ENCODE measurements around the gene RHOU. TPM values are rescaled to one million over a fixed set of nuclear protein-coding genes. Genes with fewer than 3 reads are reported as not detected.

The RHOU gene
- total and polyA plus RNA-seq, 8 donors = 1.2 to 75.5 (median 28.7) TPM

DNA sequence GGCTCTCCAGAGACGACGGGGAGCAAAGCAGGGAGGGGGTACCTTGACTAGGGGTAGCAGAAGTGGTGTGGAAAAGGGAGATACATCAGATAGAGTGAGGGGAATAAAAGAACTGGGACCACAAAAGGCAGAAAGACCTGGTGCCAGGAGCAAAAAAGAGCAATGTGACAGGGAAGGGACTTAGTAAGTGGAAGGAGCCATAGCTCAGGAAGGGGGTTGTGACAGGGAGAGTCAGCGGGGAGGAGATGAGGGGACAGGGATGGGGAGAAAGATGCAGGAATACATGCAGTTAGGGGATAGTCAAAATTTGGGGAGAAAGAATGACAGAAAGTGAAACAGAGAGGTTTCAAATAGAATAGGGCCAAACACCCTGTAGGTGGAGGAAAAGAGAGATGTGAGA lies 20.5 kb downstream of the RHOU start:
- H3K27me3 ChIP-seq = peaks cover 0 to 14% (median 0%) of the 10 kb centered on the region in 3 donors
- 83 to 89% (median 87%) methylated on average over 3 of the region's 3 CpGs for WGBS, 5 donors
- DNase-seq = no peak
- intact Hi-C loops (cut with DNase I; ENCODE audit: low total_unique reads) = no loop called here
- TF ChIP-seq, protein P1, sequence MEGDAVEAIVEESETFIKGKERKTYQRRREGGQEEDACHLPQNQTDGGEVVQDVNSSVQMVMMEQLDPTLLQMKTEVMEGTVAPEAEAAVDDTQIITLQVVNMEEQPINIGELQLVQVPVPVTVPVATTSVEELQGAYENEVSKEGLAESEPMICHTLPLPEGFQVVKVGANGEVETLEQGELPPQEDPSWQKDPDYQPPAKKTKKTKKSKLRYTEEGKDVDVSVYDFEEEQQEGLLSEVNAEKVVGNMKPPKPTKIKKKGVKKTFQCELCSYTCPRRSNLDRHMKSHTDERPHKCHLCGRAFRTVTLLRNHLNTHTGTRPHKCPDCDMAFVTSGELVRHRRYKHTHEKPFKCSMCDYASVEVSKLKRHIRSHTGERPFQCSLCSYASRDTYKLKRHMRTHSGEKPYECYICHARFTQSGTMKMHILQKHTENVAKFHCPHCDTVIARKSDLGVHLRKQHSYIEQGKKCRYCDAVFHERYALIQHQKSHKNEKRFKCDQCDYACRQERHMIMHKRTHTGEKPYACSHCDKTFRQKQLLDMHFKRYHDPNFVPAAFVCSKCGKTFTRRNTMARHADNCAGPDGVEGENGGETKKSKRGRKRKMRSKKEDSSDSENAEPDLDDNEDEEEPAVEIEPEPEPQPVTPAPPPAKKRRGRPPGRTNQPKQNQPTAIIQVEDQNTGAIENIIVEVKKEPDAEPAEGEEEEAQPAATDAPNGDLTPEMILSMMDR (IDR thresholded peaks at IDR 0.05) = no peak
- TF ChIP-seq POLR2A (IDR thresholded peaks at IDR 0.05) (no peak), POLR2AphosphoS5 (IDR thresholded peaks at IDR 0.05) (no peak), EP300 (IDR thresholded peaks at IDR 0.05) (no peak)
- peaks cover 0 to 6% (median 0%) of the 10 kb centered on the region in 4 donors for H3K4me1 ChIP-seq
- no peaks in the 10 kb centered on the region for H3K36me3 ChIP-seq
- H3K4me3 ChIP-seq = no peak overlapping the region
- H3K27ac ChIP-seq = no peak overlapping the region
- no peaks in the 10 kb centered on the region for H3K9me3 ChIP-seq

DNA sequence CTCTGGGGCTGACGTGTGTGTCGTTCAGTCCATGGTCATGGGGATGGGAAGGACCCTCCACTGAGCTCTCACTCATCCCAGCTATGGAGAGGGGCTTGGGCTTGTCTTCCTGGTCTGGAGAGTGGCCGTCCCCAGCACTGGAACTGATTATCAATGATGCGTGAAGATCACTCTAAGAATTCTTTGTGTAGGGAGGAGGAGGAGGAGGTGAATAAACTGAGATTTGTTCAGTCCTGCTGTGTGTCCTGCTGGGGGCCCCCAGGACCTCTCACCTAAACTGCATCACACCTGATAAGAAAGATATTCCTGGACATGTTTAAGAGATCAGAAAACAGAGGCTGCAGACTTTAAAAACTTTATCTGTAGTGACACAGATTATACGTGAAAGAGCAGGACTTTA lies 21.2 kb downstream of the RHOU start:
- H3K9me3 ChIP-seq = no peaks in the 10 kb centered on the region
- WGBS, 5 donors = 79 to 90% (median 86%) methylated on average over 5 of the region's 5 CpGs
- H3K4me1 ChIP-seq = peaks cover 0 to 6% (median 0%) of the 10 kb centered on the region in 4 donors
- intact Hi-C loops (cut with DNase I; ENCODE audit: low total_unique reads) = no loop called here
- no peak for TF ChIP-seq EP300 (IDR thresholded peaks at IDR 0.05)
- TF ChIP-seq POLR2A (IDR thresholded peaks at IDR 0.05) = no peak
- peaks cover 0 to 14% (median 0%) of the 10 kb centered on the region in 3 donors for H3K27me3 ChIP-seq
- H3K36me3 ChIP-seq = no peaks in the 10 kb centered on the region
- no peak for DNase-seq
- no peak overlapping the region for H3K27ac ChIP-seq
- H3K4me3 ChIP-seq = no peak overlapping the region

DNA sequence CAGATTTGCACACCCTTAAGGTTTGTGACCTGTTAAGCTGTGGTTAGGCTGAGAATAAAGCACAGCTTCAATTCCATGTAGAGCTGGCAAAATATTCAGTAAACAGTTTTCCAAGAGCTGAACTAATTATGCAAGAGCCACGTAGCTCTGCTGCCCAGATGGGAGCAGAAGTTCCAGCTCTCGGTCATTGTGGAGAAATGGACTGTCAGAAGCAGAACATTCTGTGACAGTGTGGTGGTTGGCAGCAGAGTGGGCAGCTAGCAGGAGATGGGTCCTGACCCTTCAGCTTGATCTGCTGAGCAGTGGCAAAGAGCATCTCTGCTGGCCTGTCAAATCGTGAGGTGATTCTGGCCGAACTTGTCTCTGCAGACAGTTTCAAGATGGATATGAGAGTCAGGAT lies 23.2 kb downstream of the RHOU start:
- H3K27ac ChIP-seq = no peak overlapping the region
- DNase-seq = no peak
- H3K9me3 ChIP-seq = no peaks in the 10 kb centered on the region
- TF ChIP-seq, protein P1 (IDR thresholded peaks at IDR 0.05) = no peak
- TF ChIP-seq EP300 (IDR thresholded peaks at IDR 0.05) (no peak), POLR2A (IDR thresholded peaks at IDR 0.05) (no peak), POLR2AphosphoS5 (IDR thresholded peaks at IDR 0.05) (no peak)
- H3K27me3 ChIP-seq = peaks cover 0 to 14% (median 0%) of the 10 kb centered on the region in 3 donors
- H3K4me1 ChIP-seq = peaks cover 0 to 6% (median 0%) of the 10 kb centered on the region in 4 donors
- H3K36me3 ChIP-seq = no peaks in the 10 kb centered on the region
- WGBS, 5 donors = 76 to 85% (median 81%) methylated on average over 4 of the region's 4 CpGs
- intact Hi-C loops (cut with DNase I; ENCODE audit: low total_unique reads) = no loop called here
- H3K4me3 ChIP-seq = no peak overlapping the region

DNA sequence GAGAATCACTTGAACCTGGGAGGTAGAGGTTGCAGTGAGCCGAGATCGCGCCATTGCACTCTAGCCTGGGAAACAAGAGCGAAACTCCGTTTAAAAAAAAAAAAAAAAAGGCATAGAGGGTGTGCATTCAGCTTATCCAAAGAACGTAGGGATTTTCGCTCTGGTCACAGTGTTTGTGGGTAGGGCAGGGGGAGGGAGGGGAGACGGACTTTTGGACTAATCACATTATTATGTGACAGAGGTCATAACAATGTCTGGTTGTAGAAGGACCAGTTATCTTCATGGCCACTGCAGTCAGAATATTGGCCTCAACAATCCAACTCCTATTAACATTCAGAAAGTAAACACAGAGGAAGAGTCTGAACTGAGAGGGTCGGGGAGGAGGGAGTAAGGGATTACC lies 25.7 kb downstream of the RHOU start:
- WGBS, 5 donors = 84 to 90% (median 87%) methylated on average over 4 to 9 of the region's 9 CpGs
- intact Hi-C loops (cut with DNase I; ENCODE audit: low total_unique reads) = no loop called here
- no peak for DNase-seq

DNA sequence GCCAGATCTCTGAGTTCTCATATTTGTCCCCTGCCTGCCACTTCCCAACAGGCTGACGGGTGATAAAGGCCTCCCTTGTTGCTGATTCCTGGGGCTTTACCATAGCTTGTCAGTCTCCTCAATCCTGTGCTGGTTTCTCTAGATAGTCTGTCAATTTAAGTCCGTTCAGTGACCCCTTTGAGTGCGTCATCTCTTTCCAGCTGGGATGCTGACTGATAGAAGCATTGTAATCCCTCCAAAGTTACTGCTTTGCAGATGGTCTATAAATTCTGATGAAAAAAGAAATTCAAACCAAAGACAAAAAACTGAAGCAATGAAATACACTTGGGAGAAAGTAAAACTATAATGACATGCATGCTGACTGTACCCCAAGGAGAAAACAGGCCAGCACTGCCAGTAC lies 28.3 kb downstream of the RHOU start:
- TF ChIP-seq EP300 (IDR thresholded peaks at IDR 0.05) (no peak), POLR2A (IDR thresholded peaks at IDR 0.05) (no peak), POLR2AphosphoS5 (IDR thresholded peaks at IDR 0.05) (no peak)
- TF ChIP-seq, protein P1 (IDR thresholded peaks at IDR 0.05) = no peak
- Histone ChIP-seq H3K4me1 (no peaks in the 10 kb centered on the region), H3K36me3 (no peaks in the 10 kb centered on the region), H3K9me3 (no peaks in the 10 kb centered on the region), H3K27ac (no peak overlapping the region), H3K4me3 (no peak overlapping the region), H3K27me3 (no peaks in the 10 kb centered on the region)
- intact Hi-C loops (cut with DNase I; ENCODE audit: low total_unique reads) = no loop called here
- no peak for DNase-seq
- 77 to 86% (median 80%) methylated on average over 3 of the region's 3 CpGs for WGBS, 5 donors

More for the DNA sequence above, 25.7 kb downstream of the RHOU start:
- TF ChIP-seq POLR2AphosphoS5 (IDR thresholded peaks at IDR 0.05) (no peak), EP300 (IDR thresholded peaks at IDR 0.05) (no peak), POLR2A (IDR thresholded peaks at IDR 0.05) (no peak)
- TF ChIP-seq, protein P1 (IDR thresholded peaks at IDR 0.05) = no peak
- Histone ChIP-seq H3K27ac (no peak overlapping the region), H3K9me3 (no peaks in the 10 kb centered on the region), H3K27me3 (no peaks in the 10 kb centered on the region), H3K4me3 (no peak overlapping the region), H3K4me1 (no peaks in the 10 kb centered on the region), H3K36me3 (no peaks in the 10 kb centered on the region)
